Fibroblast of skin of scalp (primary cell): Measurements from ENCODE around the gene MAP3K4.

Experiments used
- DNase-seq: peaks from one replicate; pipeline ENCODE4 v3.0.0-alpha.2; 2013

Gene MAP3K4

GRCh38 chr6:161150136-161150535, 158.6 kb downstream of the MAP3K4 start:
- DNase-seq, result no peak

- DNase-seq, result no peak
Measured at GRCh38 chr6:161150566-161150965, 159.0 kb downstream of the MAP3K4 start.

- DNase-seq, result no peak
Measured at GRCh38 chr6:161151059-161151645, 159.6 kb downstream of the MAP3K4 start.

- DNase-seq, result no peak
Measured at GRCh38 chr6:161151660-161152526, 160.3 kb downstream of the MAP3K4 start.

GRCh38 chr6:161152527-161152862, 160.9 kb downstream of the MAP3K4 start:
- DNase-seq, result no peak

GRCh38 chr6:161152907-161153662, 161.5 kb downstream of the MAP3K4 start:
- DNase-seq, result no peak

- DNase-seq, result no peak
Measured at GRCh38 chr6:161153725-161154124, 162.2 kb downstream of the MAP3K4 start.

- DNase-seq, result no peak
Measured at GRCh38 chr6:161154796-161155335, 163.3 kb downstream of the MAP3K4 start.

GRCh38 chr6:161161121-161161520, 169.6 kb downstream of the MAP3K4 start:
- no peak for DNase-seq

GRCh38 chr6:161161889-161162624, 170.5 kb downstream of the MAP3K4 start:
- peak; percentile 80 for DNase-seq

GRCh38 chr6:161162722-161163121, 171.2 kb downstream of the MAP3K4 start:
- DNase-seq, result no peak

- DNase-seq, result no peak
Measured at GRCh38 chr6:161163466-161164181, 172.1 kb downstream of the MAP3K4 start.

GRCh38 chr6:161164182-161164625, 172.6 kb downstream of the MAP3K4 start:
- DNase-seq, result no peak

GRCh38 chr6:161166176-161166575, 174.6 kb downstream of the MAP3K4 start:
- DNase-seq, result no peak

GRCh38 chr6:161166677-161167076, 175.1 kb downstream of the MAP3K4 start:
- no peak for DNase-seq
